Aortic smooth muscle cell (primary cell): ENCODE data around the gene DNAI7. TPM values are rescaled to one million over a fixed set of nuclear protein-coding genes. Genes with fewer than 3 reads are reported as not detected.

Experiments
- total RNA-seq: library from RNA; depleted of rRNA; stranded (reverse); fragments of >200 nt; gene quantifications from 2 replicates; pipeline ENCODE4 v1.2.3, GENCODE V29; 2014

DNAI7 gene, protein sequence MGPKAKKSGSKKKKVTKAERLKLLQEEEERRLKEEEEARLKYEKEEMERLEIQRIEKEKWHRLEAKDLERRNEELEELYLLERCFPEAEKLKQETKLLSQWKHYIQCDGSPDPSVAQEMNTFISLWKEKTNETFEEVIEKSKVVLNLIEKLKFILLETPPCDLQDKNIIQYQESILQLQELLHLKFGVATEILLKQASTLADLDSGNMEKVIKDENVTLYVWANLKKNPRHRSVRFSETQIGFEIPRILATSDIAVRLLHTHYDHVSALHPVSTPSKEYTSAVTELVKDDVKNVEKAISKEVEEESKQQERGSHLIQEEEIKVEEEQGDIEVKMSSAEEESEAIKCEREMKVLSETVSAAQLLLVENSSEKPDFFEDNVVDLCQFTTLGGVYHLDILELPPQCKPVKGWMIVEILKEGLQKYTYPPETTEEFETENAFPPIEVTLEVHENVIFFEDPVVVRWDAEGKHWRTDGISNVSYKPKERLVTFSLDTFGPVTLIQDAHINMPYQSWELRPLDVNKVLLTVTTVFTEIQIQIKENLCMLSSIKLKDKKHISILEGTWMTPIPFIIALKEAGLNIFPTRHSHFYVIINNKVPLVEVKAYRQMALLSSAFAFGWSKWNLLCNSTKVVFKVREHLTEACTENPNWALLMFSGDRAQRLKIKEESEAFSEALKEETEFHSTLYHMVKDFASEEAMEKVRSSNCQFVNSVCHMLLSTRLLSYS
- total RNA-seq: 0.13 and 0.37 TPM in 2 replicates

DNA sequence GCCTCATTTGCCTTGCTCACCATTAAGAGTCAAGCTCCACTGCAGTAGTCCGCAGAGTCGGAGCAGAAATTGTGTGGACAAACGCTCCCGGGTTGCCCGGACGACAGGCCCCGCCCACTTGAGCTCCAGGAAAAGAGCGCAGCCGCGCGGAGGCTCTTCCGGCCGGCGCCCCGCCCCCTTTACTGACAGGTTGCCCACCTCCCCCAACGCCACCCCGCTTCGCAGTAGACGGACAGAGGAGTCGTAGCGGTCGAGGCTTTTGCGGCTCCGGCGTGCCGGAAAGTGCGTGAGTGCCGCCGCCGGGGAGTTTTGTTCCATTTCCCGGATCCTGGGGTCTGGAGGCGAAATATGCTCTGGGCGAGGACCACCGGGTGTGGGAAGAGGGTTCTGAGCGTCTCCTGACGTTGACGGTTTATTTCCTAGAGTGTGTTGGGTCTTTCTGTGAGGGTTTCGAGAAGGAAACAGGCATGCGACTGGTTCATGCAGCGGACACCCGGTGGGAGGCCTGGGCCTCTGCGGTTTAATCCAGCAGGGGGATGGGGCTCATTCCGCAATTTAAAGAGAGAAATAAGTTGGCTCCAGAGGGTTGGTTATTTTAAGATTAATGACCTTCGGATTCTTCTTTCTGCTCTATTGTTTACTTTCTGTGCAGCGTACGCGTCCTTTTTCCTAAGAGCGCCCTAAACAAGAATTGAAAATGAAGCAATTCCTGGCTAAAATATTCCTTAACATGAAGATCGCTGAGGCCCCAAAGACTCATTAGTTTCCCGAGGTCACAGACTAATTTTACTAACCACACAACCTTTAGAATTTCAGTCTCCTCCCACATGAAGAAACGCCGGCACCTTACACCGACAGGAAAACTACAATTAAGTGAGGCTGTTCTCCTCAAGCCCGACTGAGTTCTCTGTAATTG is at the start of gene DNAI7, which contains the start of gene ETFRF1:
DNAI7 (minus strand) TSS at position 105 of the 916 bp plus-strand sequence; CDS start at position 23, 82 bp downstream.
ETFRF1 (plus strand) TSS at position 182 of the 916 bp plus-strand sequence. CDS start 8,720 bp downstream, outside the sequence.

Other genes with a start within 250 kb of the DNAI7 start
- 138 and 166 TPM in 2 replicates for gene BCAT1, start 246.1 kb downstream of the DNAI7 start, total RNA-seq
- gene ETFRF1, start 77 bp upstream of the DNAI7 start, total RNA-seq: 16.4 and 21.7 TPM in 2 replicates
- gene KRAS, start 55.8 kb upstream of the DNAI7 start, total RNA-seq: 8.7 and 11.3 TPM in 2 replicates